K562 (cell line): Measurements from ENCODE around the gene ZDHHC8. TPM values are rescaled to one million over a fixed set of nuclear protein-coding genes. Genes with fewer than 3 reads are reported as not detected.
A peak's percentile ranks its signal among the peaks of the same experiment; 100 is the strongest.

Experiments
- CHD7 ChIP-seq: fragments of 200-600 bp; sonication (generic); IDR thresholded peaks from one replicate; pipeline ENCODE4 v1.6.1; 2012; ENCODE audit warnings: mild to moderate bottlenecking, low read depth, low read length, inconsistent platforms
- KLF1 ChIP-seq: fragments of 450-650 bp; IDR thresholded peaks from 2 replicates; pipeline ENCODE4 v1.6.1; 2016; ENCODE audit warnings: missing genetic modification characterization, missing compliant biosample characterization
- MYNN ChIP-seq, 2 experiments: sonication (generic); formaldehyde crosslinking in 1 of 2; IDR thresholded peaks; 2 replicates each; pipeline versions ENCODE4 v1.5.0 to v1.6.1; 2016 to 2020; ENCODE audit warnings: antibody characterized with exemption in 1 of 2, missing genetic modification reagents in 1 of 2
- PTBP1 ChIP-seq: fragments of 200-400 bp; formaldehyde crosslinking; IDR thresholded peaks from 2 replicates; pipeline ENCODE4 v1.6.1; 2017; ENCODE audit warnings: low read depth, low read length
- RAD21 ChIP-seq, 2 experiments: fragments of 250-450 bp in 1 of 2; fragments of 450-650 bp in 1 of 2; sonication (Bioruptor Pico) in 1 of 2; formaldehyde crosslinking in 1 of 2; IDR thresholded peaks in 1 of 2; conservative IDR thresholded peaks in 1 of 2; 2 replicates each; pipeline versions ENCODE4 v1.4.0 to v1.8.0; 2020 to 2022; ENCODE audit warnings: mild to moderate bottlenecking in 2 of 2, moderate library complexity in 1 of 2
- TARDBP ChIP-seq: fragments of 450-650 bp; IDR thresholded peaks from 2 replicates; pipeline ENCODE4 v1.6.1; 2016
- UBTF ChIP-seq, 2 experiments: IDR thresholded peaks; 2 replicates each; pipeline ENCODE4 v1.6.1; 2012; ENCODE audit warnings: improper control_type of control experiment in 2 of 2, low read depth in 2 of 2, low read length in 2 of 2, borderline replicate concordance in 1 of 2
- polyA plus RNA-seq, 8 experiments: library from polyadenylated mRNA; depleted of rRNA in 4 of 8; stranded (reverse) in 5 of 8; unstranded in 3 of 8; fragments of >200 nt; fragmentation: Nextera tagmentation in 2 of 8; fragmentation: Illumina TruSeq in 1 of 8; extraction: Ambion mirVana in 2 of 8; extraction: Trizol in 1 of 8; gene quantifications; 2 replicates each; pipeline versions ENCODE4 v1.2.1 to v1.2.3, GENCODE V29; 2011 to 2014; ENCODE audit warnings: inconsistent platforms in 1 of 8, missing spikeins in 1 of 8
- total RNA-seq, 7 experiments: library from RNA; depleted of rRNA in 6 of 7; stranded (reverse); fragments of >200 nt in 6 of 7; fragmentation: Illumina TruSeq in 2 of 7; extraction: Trizol in 2 of 7; gene quantifications; 2 replicates each; pipeline versions ENCODE4 v1.2.1 to v1.2.3, GENCODE V29; 2011 to 2021; ENCODE audit warnings: low replicate concordance in 1 of 7
- TF ChIP-seq, protein P1 (sequence below): fragments of 450-650 bp; IDR thresholded peaks from 2 replicates; pipeline ENCODE4 v1.7.0; 2016; ENCODE audit warnings: borderline replicate concordance

ZDHHC8 gene
- total and polyA plus RNA-seq, 9 of the 15 experiments (the other 6 are each of a cell fraction or from before 2014, with no cell fraction given): 0.04 to 109 (median 16.4) TPM

GRCh38 chr22:20186183-20186870, 54.7 kb downstream of the ZDHHC8 start (continued):
- peak; percentile 15 for TF ChIP-seq CHD7
- TF ChIP-seq KLF1 (tag): 0 out of 2 replicates have a peak, but pooled peaks have one; percentile 26
- TF ChIP-seq UBTF (IDR thresholded peaks at IDR 0.05; ENCODE audit: borderline replicate concordance in 1 of 2, low read depth in 2 of 2, low read length in 2 of 2): peak in 1 of 2 experiments; percentile 49; a peak in 1 of 4 replicates
- TF ChIP-seq MYNN (IDR thresholded peaks at IDR 0.05): peak; percentile 76; the same call in 1 of the 2 replicates
- TF ChIP-seq MYNN (CRISPR knock-in tag; IDR thresholded peaks at IDR 0.05): no peak
- no peak for TF ChIP-seq TARDBP
- peak in 1 of 2 experiments; percentile 69; a peak in 2 of 4 replicates for TF ChIP-seq RAD21 (CRISPR knock-in tag; conservative IDR thresholded peaks at IDR 0.05 in 1 of 2, IDR thresholded peaks at IDR 0.05 in 1 of 2)
- no peak for TF ChIP-seq PTBP1
- TF ChIP-seq, protein P1, sequence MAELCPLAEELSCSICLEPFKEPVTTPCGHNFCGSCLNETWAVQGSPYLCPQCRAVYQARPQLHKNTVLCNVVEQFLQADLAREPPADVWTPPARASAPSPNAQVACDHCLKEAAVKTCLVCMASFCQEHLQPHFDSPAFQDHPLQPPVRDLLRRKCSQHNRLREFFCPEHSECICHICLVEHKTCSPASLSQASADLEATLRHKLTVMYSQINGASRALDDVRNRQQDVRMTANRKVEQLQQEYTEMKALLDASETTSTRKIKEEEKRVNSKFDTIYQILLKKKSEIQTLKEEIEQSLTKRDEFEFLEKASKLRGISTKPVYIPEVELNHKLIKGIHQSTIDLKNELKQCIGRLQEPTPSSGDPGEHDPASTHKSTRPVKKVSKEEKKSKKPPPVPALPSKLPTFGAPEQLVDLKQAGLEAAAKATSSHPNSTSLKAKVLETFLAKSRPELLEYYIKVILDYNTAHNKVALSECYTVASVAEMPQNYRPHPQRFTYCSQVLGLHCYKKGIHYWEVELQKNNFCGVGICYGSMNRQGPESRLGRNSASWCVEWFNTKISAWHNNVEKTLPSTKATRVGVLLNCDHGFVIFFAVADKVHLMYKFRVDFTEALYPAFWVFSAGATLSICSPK: no peak
